Testis (tissue), 3 donors: ENCODE results near the gene TUBB2A. TPM values are rescaled to one million over a fixed set of nuclear protein-coding genes. Genes with fewer than 3 reads are reported as not detected.
"Not testable (repeated sequence)": the region's sequence is repeated elsewhere in the genome, so short reads cannot be mapped to it uniquely, and the experiment has no call there.

Experiments
- DNase-seq: peaks from one replicate; pipeline ENCODE4 v3.0.0-alpha.2; 2019
- H3K27ac ChIP-seq, 2 donors: fragments of 200-600 bp; sonication (generic); one replicate each; pipeline ENCODE4 v1.5.1; 2019
- H3K27me3 ChIP-seq: fragments of 200-600 bp; sonication (generic); one replicate; pipeline ENCODE4 v1.5.1; 2019
- H3K36me3 ChIP-seq: fragments of 200-600 bp; sonication (generic); one replicate; pipeline ENCODE4 v1.5.1; 2017; ENCODE audit warnings: low read depth; ENCODE audit errors: missing control alignments
- H3K4me1 ChIP-seq: fragments of 200-600 bp; sonication (generic); one replicate; pipeline ENCODE4 v1.5.1; 2019
- H3K4me3 ChIP-seq, 2 donors: fragments of 200-600 bp; sonication (generic); one replicate each; pipeline ENCODE4 v1.5.1; 2017 to 2019
- H3K9me3 ChIP-seq: fragments of 200-600 bp; sonication (generic); one replicate; pipeline ENCODE4 v1.5.1; 2017
- POLR2A ChIP-seq: fragments of 450-650 bp; IDR thresholded peaks from one replicate; pipeline ENCODE4 v1.6.1; 2017; ENCODE audit warnings: antibody characterized with exemption, mild to moderate bottlenecking, moderate library complexity
- WGBS, 2 donors: methylation state at CpG; one replicate each; pipeline ENCODE4 v1.1.5; 2018; 5-methylcytosine and 5-hydroxymethylcytosine counted together
- intact Hi-C: fragments of 100-400 bp; cut with DNase I; formaldehyde crosslinking; loops from one replicate; pipeline ENCODE4 v1.15.1; 2023; ENCODE audit warnings: low total_unique reads
- polyA plus RNA-seq: library from polyadenylated mRNA; stranded (reverse); fragments of 350-450 nt; fragmentation: Illumina TruSeq; extraction: RNeasy Lipid Tissue Mini Kit (QIAGEN cat#74804); gene quantifications from one replicate; pipeline ENCODE4 v1.2.3, GENCODE V29; 2014; ENCODE audit warnings: low read depth, low replicate concordance; ENCODE audit not compliant: insufficient read depth
- total RNA-seq, 2 donors: library from RNA; depleted of rRNA; stranded (reverse); fragments of >200 nt; gene quantifications; one replicate each; pipeline ENCODE4 v1.2.3, GENCODE V29; 2016
- TF ChIP-seq, protein P1 (sequence below), 3 experiments: fragments of 450-650 bp in 2 of 3; fragments of 200-600 bp in 1 of 3; sonication (generic) in 1 of 3; IDR thresholded peaks; one replicate each; pipeline ENCODE4 v1.5.1; 2016 to 2019; ENCODE audit warnings: antibody characterized with exemption in 3 of 3, mild to moderate bottlenecking in 2 of 3, moderate library complexity in 1 of 3

Gene TUBB2A
- total and polyA plus RNA-seq, 3 donors from 2014 or later: 13.5 to 23.7 (median 17.7) TPM

- no peaks in the 10 kb centered on the region for H3K27me3 ChIP-seq
- DNase-seq: no peak
- H3K4me1 ChIP-seq: no peaks in the 10 kb centered on the region
- no peak overlapping the region for H3K27ac ChIP-seq
- TF ChIP-seq, protein P1, sequence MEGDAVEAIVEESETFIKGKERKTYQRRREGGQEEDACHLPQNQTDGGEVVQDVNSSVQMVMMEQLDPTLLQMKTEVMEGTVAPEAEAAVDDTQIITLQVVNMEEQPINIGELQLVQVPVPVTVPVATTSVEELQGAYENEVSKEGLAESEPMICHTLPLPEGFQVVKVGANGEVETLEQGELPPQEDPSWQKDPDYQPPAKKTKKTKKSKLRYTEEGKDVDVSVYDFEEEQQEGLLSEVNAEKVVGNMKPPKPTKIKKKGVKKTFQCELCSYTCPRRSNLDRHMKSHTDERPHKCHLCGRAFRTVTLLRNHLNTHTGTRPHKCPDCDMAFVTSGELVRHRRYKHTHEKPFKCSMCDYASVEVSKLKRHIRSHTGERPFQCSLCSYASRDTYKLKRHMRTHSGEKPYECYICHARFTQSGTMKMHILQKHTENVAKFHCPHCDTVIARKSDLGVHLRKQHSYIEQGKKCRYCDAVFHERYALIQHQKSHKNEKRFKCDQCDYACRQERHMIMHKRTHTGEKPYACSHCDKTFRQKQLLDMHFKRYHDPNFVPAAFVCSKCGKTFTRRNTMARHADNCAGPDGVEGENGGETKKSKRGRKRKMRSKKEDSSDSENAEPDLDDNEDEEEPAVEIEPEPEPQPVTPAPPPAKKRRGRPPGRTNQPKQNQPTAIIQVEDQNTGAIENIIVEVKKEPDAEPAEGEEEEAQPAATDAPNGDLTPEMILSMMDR (IDR thresholded peaks at IDR 0.05): no peak
- no peak for TF ChIP-seq POLR2A
- H3K36me3 ChIP-seq: no peaks in the 10 kb centered on the region
- H3K4me3 ChIP-seq: no peak overlapping the region
- intact Hi-C loops: no loop called here
- 93 to 95% methylated on average over 20 of the region's 20 CpGs for WGBS, 2 donors
- H3K9me3 ChIP-seq: no peaks in the 10 kb centered on the region
These were observed 17.1 kb downstream of the TUBB2A start for GRCh38 chr6:3140201-3140600.

- intact Hi-C loops: no loop called here
- TF ChIP-seq POLR2A: no peak
- TF ChIP-seq, protein P1 (IDR thresholded peaks at IDR 0.05): no peak
- no peaks in the 10 kb centered on the region for H3K4me1 ChIP-seq
These were observed 18.0 kb downstream of the TUBB2A start for GRCh38 chr6:3139090-3139903.

DNA sequence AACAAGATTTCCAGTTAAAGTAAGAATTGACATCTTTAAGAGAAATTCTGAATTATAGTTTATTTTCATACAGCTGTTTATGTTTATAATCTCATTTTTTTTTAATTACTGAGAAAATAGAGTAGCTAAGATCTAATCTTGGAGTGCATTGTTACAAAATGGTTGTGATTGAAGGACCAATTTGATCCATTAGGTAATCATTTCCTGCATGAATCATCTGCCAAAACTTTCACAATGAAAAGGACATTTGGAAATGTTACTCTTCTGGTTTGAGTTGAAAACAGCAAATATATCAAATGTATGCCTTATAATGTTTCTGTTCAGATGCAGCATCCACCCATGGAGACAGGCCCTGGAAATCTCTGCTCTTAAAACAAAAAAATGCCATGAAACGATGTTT lies 19.0 kb downstream of the TUBB2A start:
- intact Hi-C loops: no loop called here

More at GRCh38 chr6:3139090-3139903, 18.0 kb downstream of the TUBB2A start:
- WGBS, 2 donors: 74 to 85% methylated on average over 14 of the region's 14 CpGs
- Histone ChIP-seq H3K9me3 (no peaks in the 10 kb centered on the region), H3K27me3 (no peaks in the 10 kb centered on the region), H3K4me3 (no peak overlapping the region), H3K36me3 (no peaks in the 10 kb centered on the region), H3K27ac (no peak overlapping the region)
- peak; percentile 34 for DNase-seq

GRCh38 chr6:3137873-3138272 lies 19.5 kb downstream of the TUBB2A start:
- intact Hi-C loops: not testable (repeated sequence)

More for the DNA sequence above, 19.0 kb downstream of the TUBB2A start:
- Histone ChIP-seq H3K4me1 (no peaks in the 10 kb centered on the region), H3K4me3 (no peak overlapping the region), H3K36me3 (no peaks in the 10 kb centered on the region), H3K27me3 (no peaks in the 10 kb centered on the region), H3K9me3 (no peaks in the 10 kb centered on the region), H3K27ac (no peak overlapping the region)
- WGBS, 2 donors: 75 to 81% methylated on average over 1 of the region's 1 CpG
- TF ChIP-seq, protein P1 (IDR thresholded peaks at IDR 0.05): no peak
- no peak for TF ChIP-seq POLR2A
- DNase-seq: no peak

DNA sequence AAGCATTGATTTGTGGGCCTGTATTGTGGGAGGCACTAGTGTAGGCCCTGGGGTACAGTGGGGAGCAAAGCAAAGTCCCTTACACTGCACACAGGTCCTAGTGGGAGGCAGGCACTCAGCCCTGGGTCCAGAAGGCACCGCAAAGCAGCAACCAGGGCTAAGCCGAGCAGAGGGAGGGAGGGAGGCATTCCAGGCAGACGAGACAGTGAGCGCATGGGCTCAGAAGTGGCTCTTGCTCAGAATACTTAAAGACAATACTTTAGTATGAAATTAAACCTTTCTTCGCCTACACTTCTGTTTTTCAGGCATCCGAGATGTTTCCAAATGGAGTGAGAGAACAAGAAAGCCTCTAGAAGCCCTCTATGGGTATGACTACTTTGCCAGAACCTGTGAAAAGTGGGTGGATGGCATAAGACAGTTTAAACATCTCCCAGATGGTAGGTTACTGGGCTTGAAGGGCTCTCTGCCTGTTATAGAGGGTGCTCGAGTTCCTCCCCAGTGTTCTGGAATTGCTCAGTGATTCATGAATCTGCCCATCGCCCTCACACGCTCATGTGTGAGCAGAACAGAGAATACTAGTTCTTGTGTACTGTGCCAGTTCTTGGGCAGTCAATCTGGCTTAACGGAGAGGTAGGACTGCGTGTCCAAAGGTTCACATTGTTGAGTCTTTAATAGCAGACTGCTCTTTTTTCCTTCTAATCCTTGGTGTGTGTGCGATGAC lies 20.1 kb downstream of the TUBB2A start:
- no peaks in the 10 kb centered on the region for H3K36me3 ChIP-seq
- no peak overlapping the region for H3K27ac ChIP-seq
- TF ChIP-seq, protein P1 (IDR thresholded peaks at IDR 0.05): no peak
- TF ChIP-seq POLR2A: no peak
- no peaks in the 10 kb centered on the region for H3K27me3 ChIP-seq
- no peak for DNase-seq
- intact Hi-C loops: no loop called here
- H3K4me3 ChIP-seq: no peak overlapping the region
- 95% methylated on average over 12 of the region's 12 CpGs for WGBS, 2 donors
- no peaks in the 10 kb centered on the region for H3K4me1 ChIP-seq
- no peaks in the 10 kb centered on the region for H3K9me3 ChIP-seq

More at GRCh38 chr6:3137873-3138272, 19.5 kb downstream of the TUBB2A start:
- WGBS, 2 donors: 87 to 88% methylated on average over 6 of the region's 6 CpGs
- H3K4me1 ChIP-seq, H3K27ac ChIP-seq, DNase-seq, H3K4me3 ChIP-seq, H3K36me3 ChIP-seq, H3K27me3 ChIP-seq, H3K9me3 ChIP-seq: not testable (repeated sequence)
